GM19043 (cell line): ENCODE measurements around the gene FNTB.

ENCODE experiments used
- ATAC-seq: cut with Tn5 transposase; IDR thresholded peaks from one replicate; pipeline ENCODE4 v1.9.1; 2021; ENCODE audit warnings: low read depth; ENCODE audit not compliant: unreplicated experiment

Gene FNTB

DNA sequence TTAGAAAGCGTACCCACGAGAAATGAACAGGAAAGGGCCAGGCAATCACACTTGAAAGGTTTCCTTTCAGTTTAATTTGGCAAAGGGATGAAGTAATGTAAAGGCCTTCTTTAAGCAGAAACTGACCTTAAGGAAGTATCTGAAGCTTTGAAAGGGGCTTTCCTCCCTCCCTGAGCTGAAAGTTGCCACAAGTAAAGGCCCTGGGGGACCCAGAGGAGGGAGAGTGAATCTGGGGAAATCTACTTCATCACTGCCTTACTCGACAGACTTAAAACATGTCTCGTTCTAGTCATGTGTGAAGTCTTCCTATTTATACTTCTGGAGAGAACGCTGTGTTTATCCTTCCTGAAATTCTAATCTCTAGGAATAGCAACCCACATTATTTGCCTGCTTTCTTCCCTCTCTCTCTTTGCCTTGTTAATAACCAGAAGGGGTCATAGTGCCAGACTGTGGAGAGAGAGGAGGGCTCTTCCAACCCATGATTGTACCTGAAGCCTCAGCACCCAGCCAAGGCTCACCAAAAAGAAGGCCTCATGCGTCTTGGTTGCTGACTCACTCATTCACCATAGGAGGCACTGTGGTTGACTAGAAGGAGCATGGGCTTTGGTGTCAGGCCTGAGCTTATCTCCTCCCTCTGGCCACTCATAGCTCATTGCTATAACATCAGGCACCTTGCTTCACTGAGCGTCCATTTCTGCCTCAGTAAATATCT lies 33.9 kb upstream of the FNTB start:
- ATAC-seq = no peak

DNA sequence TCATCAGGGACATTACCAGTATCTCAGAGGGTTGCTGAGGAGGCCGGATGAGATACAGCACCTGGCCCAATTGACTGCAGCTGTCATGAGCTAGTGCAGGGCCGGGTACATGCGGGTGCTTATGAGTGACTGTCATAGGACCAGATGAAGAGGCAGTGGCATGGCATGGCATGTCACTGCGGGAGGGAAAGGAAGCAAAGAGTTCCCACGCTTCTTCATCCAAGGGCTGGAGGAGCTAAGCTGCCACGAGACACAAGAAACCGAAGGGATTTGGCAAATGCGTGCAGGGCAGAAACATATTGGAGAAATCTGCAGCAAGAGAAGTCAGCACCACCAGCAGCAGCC lies 33.4 kb upstream of the FNTB start:
- ATAC-seq = no peak

DNA sequence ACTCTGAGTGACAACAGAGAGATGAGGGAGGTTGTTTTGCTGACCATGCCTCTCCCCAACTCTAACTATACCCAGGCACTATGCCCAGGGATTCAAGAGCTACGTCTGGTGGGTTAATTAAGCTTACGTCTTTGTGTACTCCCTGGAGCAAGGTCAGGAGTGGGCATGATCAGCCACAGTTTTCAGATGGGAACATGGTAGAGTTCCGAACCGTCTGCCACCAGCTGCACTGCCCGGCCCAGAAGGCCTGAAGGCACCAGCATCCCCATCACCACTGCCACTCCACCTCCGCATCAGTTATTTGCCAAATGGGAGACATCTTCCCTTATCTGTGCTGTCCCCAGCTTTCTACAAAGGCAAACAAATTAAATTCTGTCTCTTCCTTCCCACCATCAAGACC lies 33.0 kb upstream of the FNTB start:
- no peak for ATAC-seq

DNA sequence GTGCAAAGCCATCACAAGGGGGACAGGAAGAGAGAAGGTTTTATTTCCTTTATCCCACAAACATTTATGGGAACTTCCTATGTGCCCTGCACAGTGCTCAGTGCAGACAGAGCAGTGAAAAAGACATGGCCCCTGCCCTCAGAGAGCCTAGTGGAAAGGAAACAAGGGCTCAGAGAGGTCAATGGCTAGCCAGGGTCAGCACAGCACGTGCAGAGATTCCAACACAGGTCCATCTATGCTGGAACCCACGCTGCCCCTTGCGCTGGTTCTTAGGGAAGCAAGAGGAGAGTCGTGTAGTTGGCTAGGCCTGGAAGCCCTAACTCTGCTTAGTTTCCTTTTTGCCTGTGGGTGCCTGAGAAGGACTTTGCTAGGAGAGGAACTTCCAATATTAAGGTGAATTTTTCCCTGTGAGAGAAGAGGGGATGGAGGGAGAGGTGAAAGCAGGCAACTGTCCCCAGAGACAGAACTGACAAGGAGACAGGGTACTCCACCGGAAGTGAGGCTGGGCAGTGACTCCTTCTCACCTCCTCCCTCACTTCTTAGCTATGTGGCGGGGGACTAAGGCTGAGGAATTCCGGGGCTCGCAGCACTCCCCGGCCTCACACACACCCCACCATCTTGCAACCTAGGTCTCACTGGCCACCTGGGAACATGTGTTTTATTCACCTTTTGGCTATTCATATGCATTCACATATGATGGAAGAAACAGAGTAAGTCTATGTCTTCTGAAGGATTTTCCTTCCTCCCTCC lies 32.0 kb upstream of the FNTB start:
- ATAC-seq = no peak

DNA sequence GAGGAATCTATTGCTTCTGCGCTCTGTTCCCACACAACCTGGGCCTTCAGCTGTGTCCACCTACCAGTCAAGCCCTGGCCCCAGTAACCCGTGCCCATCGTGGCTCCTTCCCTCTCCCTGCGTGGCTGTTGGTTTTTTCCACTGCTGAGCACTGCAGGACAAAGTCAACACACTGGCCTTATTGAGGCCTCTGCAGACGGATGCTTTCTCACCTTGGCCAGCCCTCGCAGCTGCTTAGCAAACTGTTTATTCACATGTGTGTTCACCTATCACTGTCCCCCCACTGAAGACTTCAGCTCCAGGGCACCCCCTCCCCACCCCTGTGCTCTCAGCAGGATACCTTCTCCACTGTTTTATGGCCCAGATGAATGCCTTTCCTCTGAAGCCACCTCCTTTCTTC lies 31.4 kb upstream of the FNTB start:
- no peak for ATAC-seq

DNA sequence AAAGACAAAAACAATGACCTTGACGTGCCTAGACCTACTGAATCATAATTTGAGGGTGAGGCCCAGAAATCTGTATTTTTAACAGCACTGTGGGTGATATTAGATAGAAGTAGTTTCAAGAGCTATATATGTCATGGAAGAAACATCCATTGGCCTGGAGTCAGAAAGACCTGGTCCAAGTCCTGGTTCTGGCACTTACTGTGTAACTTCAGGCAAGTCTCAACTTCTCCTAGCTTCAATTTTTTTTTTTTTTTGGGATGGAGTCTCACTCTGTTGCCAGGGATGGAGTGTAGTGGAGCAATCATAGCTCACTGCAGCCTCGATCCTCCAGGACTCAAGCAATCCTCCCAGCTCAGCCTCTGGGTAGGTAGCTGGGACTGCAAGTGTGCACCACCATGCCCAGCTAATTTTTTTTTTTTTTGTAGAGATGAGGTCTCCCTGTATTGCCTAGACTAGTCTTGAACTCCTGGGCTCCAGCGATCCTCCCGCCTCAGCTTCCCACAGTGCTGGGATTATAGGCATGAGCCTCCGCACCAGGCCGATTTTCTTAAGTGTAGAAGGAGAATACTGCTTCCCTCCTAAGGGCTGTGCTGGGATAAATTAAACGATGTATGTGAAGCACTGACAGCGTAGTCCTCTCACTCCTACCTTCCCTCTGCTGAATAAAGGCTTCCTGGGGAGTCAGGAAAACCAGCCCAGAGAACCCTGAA lies 29.8 kb upstream of the FNTB start:
- no peak for ATAC-seq

DNA sequence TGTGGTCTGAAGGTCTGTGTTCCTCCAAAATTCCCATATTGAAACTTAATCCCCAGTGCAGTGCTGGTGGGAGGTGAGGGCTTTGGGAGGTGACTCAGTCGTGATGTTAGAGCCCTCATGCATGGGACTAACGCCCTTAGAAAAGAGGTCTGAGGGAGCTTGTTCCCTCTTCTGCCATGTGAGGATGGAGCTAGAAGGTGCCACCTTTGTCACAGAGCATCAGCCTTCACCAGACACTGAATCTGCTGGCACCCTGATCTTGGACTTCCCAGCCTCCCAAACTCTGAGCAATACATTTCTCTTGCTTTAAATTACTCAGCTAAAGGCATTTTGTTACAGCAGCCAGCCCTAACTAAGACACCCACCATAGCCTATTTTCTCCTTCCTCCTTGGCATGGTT lies 28.5 kb upstream of the FNTB start:
- no peak for ATAC-seq

DNA sequence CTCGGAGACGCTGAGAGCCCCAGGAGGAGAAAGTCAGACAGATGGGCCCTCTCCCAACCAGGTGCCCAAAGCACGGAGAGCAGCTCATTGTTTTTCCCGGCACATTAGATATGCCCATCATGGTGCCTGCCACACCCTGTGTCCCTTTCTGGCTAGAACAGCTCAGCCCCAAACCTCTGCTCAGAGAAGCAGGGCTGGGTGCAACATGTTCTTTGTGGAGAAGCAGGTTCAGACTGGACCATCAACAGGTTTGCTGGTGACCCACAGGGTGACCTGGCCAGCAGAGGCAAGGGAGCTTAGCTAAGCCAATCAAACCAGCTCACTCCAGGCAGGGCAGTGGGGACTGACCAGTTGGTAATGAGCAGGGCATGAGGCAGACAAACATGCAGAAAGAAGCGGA lies 28.0 kb upstream of the FNTB start:
- ATAC-seq = no peak

DNA sequence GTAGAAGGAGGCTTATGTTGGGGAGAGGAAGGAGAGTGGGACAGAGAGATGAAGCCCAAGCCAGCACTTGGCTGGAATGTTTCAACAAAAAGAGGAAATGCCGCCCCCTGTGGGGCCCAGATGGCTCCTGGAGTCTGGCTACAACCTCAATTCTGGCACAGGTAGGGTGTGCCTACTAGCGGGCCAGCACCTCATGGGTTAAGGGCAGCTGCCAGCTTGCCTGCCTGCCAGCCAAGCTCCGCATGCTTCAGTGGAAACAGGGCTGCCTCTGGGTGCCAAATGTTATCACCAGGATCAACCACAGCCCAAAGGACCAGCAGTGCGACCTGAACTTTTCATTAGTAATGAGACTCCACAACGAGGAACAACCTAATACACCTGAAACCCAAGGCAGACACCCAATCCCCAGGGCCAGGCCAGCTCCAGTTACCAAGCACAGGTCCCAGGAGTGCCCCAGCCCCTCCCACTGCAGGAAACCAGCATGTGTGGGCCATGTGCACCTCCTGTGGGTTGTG lies 25.9 kb upstream of the FNTB start:
- no peak for ATAC-seq

DNA sequence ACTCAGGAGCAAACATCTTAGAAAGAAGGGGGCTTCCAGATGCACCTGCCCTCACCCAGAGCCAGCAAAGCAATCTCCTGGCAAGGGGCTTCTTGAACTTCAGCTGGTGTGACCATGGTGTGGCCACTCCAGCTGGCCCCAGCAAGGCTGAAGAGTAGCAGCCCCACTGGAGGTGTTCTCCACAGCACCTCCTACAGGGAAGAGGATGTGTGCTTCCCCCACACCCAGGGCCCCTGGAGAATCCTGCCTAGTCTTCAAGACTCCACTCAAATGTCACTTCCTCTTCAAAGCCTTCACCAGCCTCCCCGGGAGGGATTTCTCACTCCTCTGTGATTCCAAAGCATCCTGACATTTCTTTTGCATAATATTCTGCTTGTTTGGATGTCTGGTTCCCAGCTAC lies 23.1 kb upstream of the FNTB start:
- no peak for ATAC-seq

DNA sequence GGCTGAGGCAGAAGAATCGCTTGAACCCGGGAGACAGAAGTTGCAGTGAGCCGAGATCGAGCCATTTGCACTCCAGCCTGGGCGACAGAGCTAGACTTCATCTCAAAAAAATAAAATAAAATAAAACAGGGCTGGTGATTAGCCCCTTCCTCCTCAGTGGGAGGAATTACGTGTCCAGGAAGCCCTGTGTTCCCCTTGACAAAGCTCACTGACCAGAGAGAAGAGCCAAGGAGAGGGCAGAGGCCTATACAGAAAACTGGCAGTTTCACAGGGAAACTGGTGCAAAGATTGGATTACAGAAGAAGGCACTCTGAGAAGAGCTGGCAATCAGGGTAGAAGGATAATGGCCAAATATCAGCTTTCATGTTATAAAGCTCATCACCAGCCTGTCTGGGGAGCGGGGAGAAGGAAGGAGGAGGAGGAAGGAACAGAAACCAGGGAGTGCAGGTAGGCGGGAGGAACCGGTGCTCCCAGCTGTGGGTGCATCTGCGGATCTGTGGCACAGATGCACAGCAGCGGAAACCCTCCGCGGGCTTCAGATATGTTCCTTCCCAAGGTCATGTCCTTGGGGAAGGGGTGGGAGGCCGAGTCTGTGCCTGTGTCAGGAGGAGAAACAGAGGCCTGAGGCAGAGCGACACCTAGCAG lies 21.2 kb upstream of the FNTB start:
- ATAC-seq = no peak

DNA sequence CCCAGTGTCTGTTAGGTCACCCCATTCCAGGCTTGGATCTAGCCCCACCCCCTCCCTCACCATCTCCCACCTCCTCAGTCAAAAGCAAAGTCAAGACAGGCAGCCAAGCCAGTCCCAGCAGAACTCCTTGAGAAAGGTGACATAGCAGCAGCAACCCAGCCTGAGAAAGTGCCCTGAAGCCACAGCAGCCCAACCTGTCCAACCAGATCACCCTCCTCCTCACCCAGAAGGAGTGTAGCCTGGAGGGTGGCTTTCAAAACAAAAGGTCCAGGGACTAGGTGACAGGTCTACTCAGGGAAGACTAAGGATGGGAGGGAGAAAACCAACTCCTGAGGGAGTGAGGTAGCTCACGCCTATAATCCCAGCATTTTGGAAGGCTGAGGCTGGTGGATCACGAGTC lies 19.7 kb upstream of the FNTB start:
- ATAC-seq = no peak

DNA sequence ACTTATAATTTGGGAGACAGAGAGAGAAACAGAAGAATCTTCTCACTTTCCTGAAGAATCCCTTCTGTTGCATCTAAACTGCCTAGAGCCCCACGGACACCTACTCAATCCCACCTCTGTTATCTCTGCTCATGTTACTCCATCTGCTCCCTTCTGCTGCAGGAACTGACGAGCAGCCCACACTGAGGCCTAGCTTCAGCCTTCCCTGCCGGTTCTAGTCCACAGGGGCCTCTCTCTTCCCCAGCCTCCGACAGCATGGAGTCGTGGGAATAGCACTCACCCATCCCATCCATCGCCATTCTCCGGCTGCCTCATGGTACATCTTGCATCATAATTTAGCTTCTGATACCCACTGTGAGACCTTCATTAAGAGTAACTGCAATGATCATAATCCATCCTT lies 18.5 kb upstream of the FNTB start:
- ATAC-seq = no peak

DNA sequence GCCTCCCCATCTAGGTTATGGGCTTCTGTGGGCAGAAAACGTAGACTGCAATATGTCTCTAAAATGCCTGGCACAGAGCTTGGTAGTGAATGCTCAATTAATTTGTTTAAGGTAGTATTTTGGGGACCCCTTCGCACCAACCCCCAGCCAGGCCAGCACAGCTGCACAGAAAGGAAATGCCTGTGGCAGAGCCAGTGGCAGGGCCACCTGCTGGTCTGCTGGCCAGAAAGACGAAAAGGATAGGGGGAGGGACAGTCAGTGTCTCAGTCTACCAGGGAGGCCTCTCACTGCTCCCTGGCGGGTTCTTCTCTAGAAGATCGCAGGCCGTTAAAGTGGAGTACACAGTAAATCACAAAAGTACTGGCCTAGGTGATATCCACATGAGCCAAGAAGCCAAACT lies 18.0 kb upstream of the FNTB start:
- ATAC-seq = no peak

DNA sequence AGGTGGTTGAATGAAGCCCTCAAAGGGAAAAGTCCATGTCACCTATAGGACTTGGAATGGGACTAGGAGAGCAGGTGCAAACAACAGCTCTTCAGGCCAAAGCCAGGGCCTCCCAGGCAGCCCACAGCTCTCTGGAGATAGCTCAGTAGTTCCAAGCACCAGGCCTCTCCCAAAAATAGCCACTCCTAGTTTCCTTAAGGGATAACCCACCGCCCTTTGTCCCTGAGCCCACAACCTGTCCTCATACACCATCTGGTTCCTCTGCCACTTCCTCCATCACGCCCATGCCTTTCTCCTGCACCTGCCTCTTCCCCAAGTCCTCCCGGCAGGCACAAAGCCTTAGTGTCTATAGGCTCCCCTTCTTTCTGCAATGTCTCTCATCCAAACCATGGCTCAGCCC lies 16.7 kb upstream of the FNTB start:
- ATAC-seq = no peak

DNA sequence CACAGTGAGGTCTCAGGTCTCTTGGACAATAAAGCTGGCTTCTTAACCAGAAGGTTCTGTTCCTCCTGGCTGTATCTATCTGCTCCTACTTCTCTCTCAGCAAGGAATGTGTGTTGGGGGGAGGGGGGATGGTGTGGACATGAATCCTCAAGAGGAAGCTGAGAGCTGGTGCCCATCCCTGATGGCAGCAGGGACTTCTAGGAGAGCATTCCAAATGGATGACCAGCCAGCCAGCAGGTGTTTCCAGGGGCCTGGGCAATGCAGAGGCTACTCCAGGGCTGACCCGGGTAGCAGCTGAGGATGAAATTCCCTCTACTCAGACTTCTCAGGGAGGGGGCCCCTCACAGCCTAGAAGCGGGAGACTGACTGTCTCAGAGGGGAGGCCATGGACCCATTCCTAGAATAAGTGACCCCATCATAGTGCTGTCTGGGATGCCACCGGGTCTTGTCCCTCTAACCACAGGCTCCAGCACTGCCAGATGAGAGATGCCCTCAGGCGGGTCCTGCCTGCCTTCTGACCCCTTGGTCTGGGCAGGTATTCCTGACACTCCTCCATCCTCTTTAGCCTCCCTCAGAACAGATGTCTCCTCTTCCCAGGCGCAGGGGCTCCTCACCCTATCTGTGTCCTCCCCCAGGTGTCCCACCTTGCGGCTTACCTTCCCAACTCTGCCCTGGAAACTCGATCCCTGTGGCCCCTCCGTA lies 15.8 kb upstream of the FNTB start:
- ATAC-seq = no peak

DNA sequence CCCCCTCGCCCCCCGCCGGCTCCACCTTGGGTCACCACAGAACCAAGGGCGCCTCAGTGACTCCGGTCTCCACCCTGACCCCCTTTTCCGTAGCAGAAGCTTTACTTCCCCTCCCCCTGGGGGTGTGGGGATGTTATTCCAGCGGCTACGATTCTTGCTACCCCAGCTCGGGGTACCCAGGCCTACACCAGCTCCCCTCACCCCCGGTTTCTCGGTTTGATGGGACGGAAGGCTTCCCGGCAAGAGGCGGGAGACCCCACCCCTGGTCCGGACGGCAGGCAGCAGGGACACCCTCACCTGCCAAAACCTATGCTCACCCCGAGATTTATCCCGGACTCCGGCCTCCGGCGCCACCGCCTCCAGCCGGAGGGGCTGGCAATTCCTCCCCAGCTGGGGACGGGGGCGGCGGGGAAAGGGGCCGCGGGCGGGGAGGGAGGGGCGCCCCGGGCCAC lies 15.2 kb upstream of the FNTB start:
- no peak for ATAC-seq

DNA sequence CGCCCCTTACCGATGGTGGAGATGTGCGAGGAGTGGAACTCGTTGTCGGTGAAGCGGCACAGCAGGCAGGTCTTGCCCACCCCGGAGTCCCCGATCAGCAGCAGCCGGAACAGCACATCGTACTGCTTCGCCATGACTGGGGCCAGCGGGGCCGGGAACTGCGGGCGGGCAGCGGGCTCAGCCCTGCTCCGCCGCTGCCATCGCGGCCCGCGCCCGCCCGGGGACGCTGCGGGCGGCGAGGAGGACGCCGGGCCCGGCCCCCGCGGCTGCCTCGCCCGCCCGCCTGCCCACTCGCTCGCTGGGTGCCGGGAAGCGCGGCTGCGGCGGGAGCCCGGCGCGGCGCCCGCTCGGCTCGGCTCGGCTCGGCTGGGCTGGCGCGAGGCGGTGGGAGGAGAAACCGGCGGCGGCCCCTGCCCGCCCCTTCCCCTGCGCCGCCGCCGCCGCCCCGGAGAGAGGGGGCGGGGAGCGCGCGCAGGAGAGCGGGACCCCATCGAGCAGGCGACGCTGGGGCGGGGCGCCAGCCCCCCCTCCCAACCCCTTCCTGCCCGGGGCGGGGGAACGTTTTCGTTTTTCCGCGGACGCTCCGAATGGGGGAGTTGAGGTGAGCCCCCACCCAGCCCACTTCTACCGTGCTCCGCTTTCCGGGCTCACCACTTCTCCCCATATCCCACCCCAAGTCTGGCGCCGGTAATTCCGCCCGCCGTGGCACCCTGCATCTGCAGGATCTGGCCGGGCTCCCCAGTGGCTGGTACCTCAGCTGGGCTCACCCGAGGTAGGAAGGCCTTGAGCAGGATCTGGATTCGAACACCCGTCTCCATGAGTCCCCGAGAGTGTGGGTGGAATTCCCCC lies 14.5 kb upstream of the FNTB start, which contains the start of gene RAB15:
RAB15 (minus strand) TSS at position 394 of the 849 bp plus-strand sequence; CDS start at position 134, 260 bp downstream.
- no peak for ATAC-seq

DNA sequence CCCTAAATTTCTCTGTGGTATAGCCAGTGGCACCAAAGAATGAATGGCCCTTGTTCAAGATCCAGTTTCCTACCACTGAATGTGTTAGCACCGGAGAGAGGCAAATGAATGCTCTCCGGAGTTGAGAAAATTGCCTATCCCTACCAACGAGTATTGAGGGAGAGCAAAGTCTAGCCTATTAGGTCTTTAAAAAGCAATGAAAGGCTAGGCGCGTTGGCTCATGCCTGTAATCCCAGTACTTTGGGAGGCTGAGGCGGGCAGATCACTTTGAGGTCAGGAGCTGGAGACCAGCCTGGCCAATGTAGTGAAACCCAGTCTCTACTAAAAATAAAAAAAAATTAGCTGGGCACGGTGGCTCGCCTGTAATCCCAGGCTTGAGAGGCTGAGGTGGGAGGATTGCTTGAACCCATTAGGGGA lies 13.7 kb upstream of the FNTB start:
- no peak for ATAC-seq
